BJ (cell line): ENCODE results near the gene FOXJ3. TPM values are rescaled to one million over a fixed set of nuclear protein-coding genes. Genes with fewer than 3 reads are reported as not detected.

Source experiments
- CTCF ChIA-PET: fragments of 350-600 bp; formaldehyde crosslinking; extraction: SDS; loops from one replicate; lab custom pipeline; 2021; ENCODE audit warnings: antibody characterized with exemption, inconsistent platforms; lab: Yijun Ruan, JAX
- POLR2A ChIA-PET: fragments of 300-600 bp; sonication (Branson Sonifier 250); formaldehyde crosslinking; extraction: SDS; loops from one replicate; lab custom pipeline; 2021; ENCODE audit warnings: antibody characterized with exemption; lab: Charles Lee
- DNase-seq: peaks from one replicate; pipeline ENCODE4 v3.0.0-alpha.2; 2011; ENCODE audit warnings: low read depth
- H3K27me3 ChIP-seq: 2 replicates; pipeline ENCODE4 v1.6.0; 2011; ENCODE audit warnings: low read length; ENCODE audit not compliant: control insufficient read depth, insufficient read depth
- H3K36me3 ChIP-seq: 2 replicates; pipeline ENCODE4 v1.5.1; 2011; ENCODE audit warnings: low read length; ENCODE audit not compliant: control insufficient read depth, insufficient read depth
- H3K4me3 ChIP-seq: 2 replicates; pipeline ENCODE4 v1.5.1; 2011; ENCODE audit warnings: low read depth, mild to moderate bottlenecking, control low read depth, low read length
- polyA plus RNA-seq: library from polyadenylated mRNA; depleted of rRNA; stranded (reverse); fragments of >200 nt; gene quantifications from 2 replicates; pipeline ENCODE4 v1.2.3, GENCODE V29; 2011
- TF ChIP-seq, protein P1 (sequence below): IDR thresholded peaks from 2 replicates; pipeline ENCODE4 v1.5.1; 2011; ENCODE audit warnings: low read depth, mild to moderate bottlenecking, control low read depth, inconsistent platforms, low read length, moderate library complexity; ENCODE audit not compliant: insufficient read depth

Gene FOXJ3
- polyA plus RNA-seq, 1 experiment = 22.9 TPM

- no peak overlapping the region for H3K4me3 ChIP-seq
- TF ChIP-seq, protein P1, sequence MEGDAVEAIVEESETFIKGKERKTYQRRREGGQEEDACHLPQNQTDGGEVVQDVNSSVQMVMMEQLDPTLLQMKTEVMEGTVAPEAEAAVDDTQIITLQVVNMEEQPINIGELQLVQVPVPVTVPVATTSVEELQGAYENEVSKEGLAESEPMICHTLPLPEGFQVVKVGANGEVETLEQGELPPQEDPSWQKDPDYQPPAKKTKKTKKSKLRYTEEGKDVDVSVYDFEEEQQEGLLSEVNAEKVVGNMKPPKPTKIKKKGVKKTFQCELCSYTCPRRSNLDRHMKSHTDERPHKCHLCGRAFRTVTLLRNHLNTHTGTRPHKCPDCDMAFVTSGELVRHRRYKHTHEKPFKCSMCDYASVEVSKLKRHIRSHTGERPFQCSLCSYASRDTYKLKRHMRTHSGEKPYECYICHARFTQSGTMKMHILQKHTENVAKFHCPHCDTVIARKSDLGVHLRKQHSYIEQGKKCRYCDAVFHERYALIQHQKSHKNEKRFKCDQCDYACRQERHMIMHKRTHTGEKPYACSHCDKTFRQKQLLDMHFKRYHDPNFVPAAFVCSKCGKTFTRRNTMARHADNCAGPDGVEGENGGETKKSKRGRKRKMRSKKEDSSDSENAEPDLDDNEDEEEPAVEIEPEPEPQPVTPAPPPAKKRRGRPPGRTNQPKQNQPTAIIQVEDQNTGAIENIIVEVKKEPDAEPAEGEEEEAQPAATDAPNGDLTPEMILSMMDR = no peak
- H3K27me3 ChIP-seq = no peaks in the 10 kb centered on the region
- ChIA-PET POLR2A (no interaction called here), CTCF (no interaction called here)
- DNase-seq = no peak
- no peaks in the 10 kb centered on the region; the same call in 1 of the 2 replicates for H3K36me3 ChIP-seq
These were observed 84.9 kb downstream of the FOXJ3 start for GRCh38 chr1:42250164-42250563.

DNA sequence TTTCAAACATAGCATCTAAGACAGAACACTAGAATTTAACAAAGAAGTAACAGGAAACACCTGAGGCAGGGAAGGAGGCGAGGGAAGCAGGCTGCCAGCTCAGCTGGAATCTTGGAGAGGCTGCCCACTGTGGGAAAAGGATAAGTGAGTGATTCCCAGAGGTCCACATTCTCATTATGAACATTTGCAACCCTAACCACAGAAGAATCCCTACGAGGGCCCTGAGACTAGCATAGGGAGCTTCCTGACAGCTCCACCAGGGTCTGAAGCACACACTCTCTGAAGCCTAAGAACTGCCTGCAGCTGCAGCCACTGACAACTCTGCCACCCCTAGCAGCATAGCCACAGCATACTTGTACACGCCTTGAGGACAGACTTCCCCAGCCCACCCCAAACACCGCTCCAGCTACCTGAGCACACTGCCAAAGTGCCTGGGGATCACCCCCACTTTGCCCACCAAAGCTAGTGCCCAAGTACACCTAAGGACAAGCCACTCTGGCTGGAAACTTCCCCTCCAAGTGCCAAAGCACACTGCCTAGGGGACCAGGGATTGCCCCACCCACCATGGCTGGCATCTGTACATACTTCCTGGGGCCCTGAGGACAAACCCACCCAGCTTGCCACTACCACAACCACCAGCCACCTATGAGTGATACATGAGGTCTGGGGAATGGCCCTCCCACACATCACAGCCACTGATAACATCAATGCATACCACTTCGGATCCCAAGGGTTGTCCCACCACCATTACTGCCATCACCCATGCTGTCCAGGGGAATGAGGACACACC lies 93.9 kb downstream of the FOXJ3 start:
- CTCF ChIA-PET = no interaction called here
- Histone ChIP-seq H3K27me3 (no peaks in the 10 kb centered on the region), H3K4me3 (no peak overlapping the region), H3K36me3 (no peaks in the 10 kb centered on the region; the same call in 1 of the 2 replicates)
- POLR2A ChIA-PET = no interaction called here
- TF ChIP-seq, protein P1 = no peak
- DNase-seq = no peak

DNA sequence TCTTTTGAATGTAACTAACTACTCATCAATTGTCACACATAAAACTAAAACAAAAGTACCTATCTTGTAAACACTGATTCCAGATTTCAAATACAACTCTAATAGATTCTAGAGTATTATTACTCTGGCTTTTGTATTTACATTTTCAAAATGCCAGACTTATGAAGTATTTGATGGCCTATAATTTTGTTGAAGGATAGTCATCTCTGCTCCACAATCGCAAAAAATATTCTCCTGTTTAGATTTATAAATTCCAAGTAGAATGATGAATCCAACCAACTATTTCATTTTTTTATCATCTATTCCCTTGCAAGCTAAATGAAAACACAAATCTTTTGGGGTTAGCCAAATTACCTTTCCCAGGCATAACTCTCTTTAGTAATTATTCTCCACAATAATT lies 95.5 kb downstream of the FOXJ3 start:
- Histone ChIP-seq H3K4me3 (no peak overlapping the region), H3K36me3 (no peaks in the 10 kb centered on the region; the same call in 1 of the 2 replicates), H3K27me3 (no peaks in the 10 kb centered on the region)
- ChIA-PET CTCF (no interaction called here), POLR2A (no interaction called here)
- DNase-seq = no peak
- TF ChIP-seq, protein P1 = no peak

DNA sequence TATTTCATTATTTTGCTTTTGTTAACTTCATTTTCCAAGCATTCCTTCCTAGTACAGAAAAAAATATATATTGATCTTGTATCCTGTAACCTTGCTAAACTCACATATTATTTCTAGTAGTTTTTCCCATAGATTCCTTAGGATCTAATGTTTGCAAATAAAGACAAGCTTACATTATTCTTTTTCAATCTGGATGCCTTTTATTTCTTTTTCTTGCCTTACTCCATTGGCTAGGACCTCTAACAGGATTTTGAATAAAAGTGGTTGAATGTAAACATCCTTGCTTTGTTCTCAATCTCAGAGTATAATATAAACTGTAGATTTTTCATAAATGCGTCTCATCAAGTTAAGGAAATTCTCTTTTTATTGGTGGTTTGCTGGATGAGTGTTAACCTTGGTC lies 96.0 kb downstream of the FOXJ3 start:
- H3K36me3 ChIP-seq = no peaks in the 10 kb centered on the region; the same call in 1 of the 2 replicates
- H3K27me3 ChIP-seq = no peaks in the 10 kb centered on the region
- DNase-seq = no peak
- ChIA-PET POLR2A (no interaction called here), CTCF (no interaction called here)
- TF ChIP-seq, protein P1 = no peak
- no peak overlapping the region for H3K4me3 ChIP-seq

DNA sequence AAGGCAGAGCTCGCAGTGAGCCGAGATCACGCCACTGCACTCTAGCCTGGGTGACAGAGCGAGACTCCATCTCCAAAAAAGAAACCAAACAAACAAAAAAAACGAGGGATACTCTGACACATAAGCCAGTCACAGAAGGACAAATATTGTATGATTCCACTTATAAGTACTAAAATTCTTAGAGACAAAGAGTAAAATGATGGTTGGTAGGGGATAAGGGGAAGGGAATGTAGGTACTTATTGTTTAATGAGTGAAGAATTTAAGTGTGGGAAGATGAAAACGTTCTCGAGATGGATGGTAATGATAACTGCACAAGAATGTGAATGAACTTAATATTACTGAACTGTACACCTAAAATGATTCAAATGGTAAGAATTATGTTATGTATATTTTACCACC lies 103.8 kb downstream of the FOXJ3 start:
- TF ChIP-seq, protein P1 = no peak
- Histone ChIP-seq H3K36me3 (no peaks in the 10 kb centered on the region), H3K27me3 (no peaks in the 10 kb centered on the region), H3K4me3 (no peak overlapping the region)
- POLR2A ChIA-PET = no interaction called here
- DNase-seq = no peak
- CTCF ChIA-PET = no interaction called here
